GM15510 (cell line): ENCODE results near the gene DNAH5.

Experiments
- POLR2A ChIP-seq: IDR thresholded peaks from 3 replicates; pipeline ENCODE4 v1.6.1; 2011; ENCODE audit warnings: borderline replicate concordance; ENCODE audit not compliant: insufficient read length; ENCODE audit errors: extremely low read depth

The DNAH5 gene

GRCh38 chr5:13830536-13830935 lies 114.0 kb downstream of the DNAH5 start:
- TF ChIP-seq POLR2A: no peak

GRCh38 chr5:13821366-13821765 lies 123.1 kb downstream of the DNAH5 start:
- TF ChIP-seq POLR2A: no peak

GRCh38 chr5:13816126-13816525 lies 128.4 kb downstream of the DNAH5 start:
- TF ChIP-seq POLR2A: no peak

- no peak for TF ChIP-seq POLR2A
Measured at GRCh38 chr5:13814301-13814700, 130.2 kb downstream of the DNAH5 start.

- TF ChIP-seq POLR2A: no peak
Measured at GRCh38 chr5:13809921-13810320, 134.6 kb downstream of the DNAH5 start.

GRCh38 chr5:13804336-13804735 lies 140.2 kb downstream of the DNAH5 start:
- no peak for TF ChIP-seq POLR2A

- TF ChIP-seq POLR2A: no peak
Measured at GRCh38 chr5:13785781-13786415, 158.6 kb downstream of the DNAH5 start.

GRCh38 chr5:13783726-13784125 lies 160.8 kb downstream of the DNAH5 start:
- TF ChIP-seq POLR2A: no peak

- no peak for TF ChIP-seq POLR2A
Measured at GRCh38 chr5:13780081-13780480, 164.4 kb downstream of the DNAH5 start.

GRCh38 chr5:13773649-13774048 lies 170.8 kb downstream of the DNAH5 start:
- TF ChIP-seq POLR2A: no peak

GRCh38 chr5:13771011-13771571 lies 173.4 kb downstream of the DNAH5 start:
- TF ChIP-seq POLR2A: no peak

GRCh38 chr5:13766236-13766635 lies 178.3 kb downstream of the DNAH5 start:
- TF ChIP-seq POLR2A: no peak

GRCh38 chr5:13763719-13764118 lies 180.8 kb downstream of the DNAH5 start:
- no peak for TF ChIP-seq POLR2A

GRCh38 chr5:13749766-13750165 lies 194.7 kb downstream of the DNAH5 start:
- no peak for TF ChIP-seq POLR2A

- TF ChIP-seq POLR2A: no peak
Measured at GRCh38 chr5:13746026-13746425, 198.5 kb downstream of the DNAH5 start.

- no peak for TF ChIP-seq POLR2A
Measured at GRCh38 chr5:13745508-13745907, 199.0 kb downstream of the DNAH5 start.
